Vagina (tissue), 2 donors: Measurements from ENCODE around the gene ZFP57. TPM values are rescaled to one million over a fixed set of nuclear protein-coding genes. Genes with fewer than 3 reads are reported as not detected.

ENCODE experiments used
- DNase-seq, 2 donors: peaks; one replicate each; pipeline ENCODE4 v3.0.0-alpha.2; 2017; ENCODE audit errors: extremely low spot score in 2 of 2
- H3K27ac ChIP-seq: fragments of 200-600 bp; sonication (generic); one replicate; pipeline ENCODE4 v1.5.1; 2019
- H3K27me3 ChIP-seq: fragments of 200-600 bp; sonication (generic); one replicate; pipeline ENCODE4 v1.5.1; 2019
- H3K36me3 ChIP-seq, 2 donors: fragments of 200-600 bp; sonication (generic); one replicate each; pipeline ENCODE4 v1.5.1; 2017 to 2019
- H3K4me1 ChIP-seq: fragments of 200-600 bp; sonication (generic); one replicate; pipeline ENCODE4 v1.5.1; 2019
- H3K4me3 ChIP-seq, 2 donors: fragments of 200-600 bp; sonication (generic); 1 replicate in 1 of 2; 2 replicates in 1 of 2; pipeline ENCODE4 v1.5.1; 2016 to 2019
- H3K9me3 ChIP-seq: fragments of 200-600 bp; sonication (generic); one replicate; pipeline ENCODE4 v1.5.1; 2019
- POLR2A ChIP-seq, 2 donors: fragments of 450-650 bp; IDR thresholded peaks; one replicate each; pipeline ENCODE4 v1.6.1; 2017; ENCODE audit warnings: antibody characterized with exemption in 2 of 2, mild to moderate bottlenecking in 2 of 2, moderate library complexity in 2 of 2
- POLR2AphosphoS5 ChIP-seq, 2 donors: sonication (generic); formaldehyde crosslinking; IDR thresholded peaks; one replicate each; pipeline ENCODE4 v1.9.0; 2017; ENCODE audit warnings: antibody characterized with exemption in 2 of 2, mild to moderate bottlenecking in 2 of 2, low read depth in 1 of 2; ENCODE audit not compliant: insufficient read depth in 1 of 2
- intact Hi-C: fragments of 100-400 bp; cut with DNase I; formaldehyde crosslinking; loops from one replicate; pipeline ENCODE4 v1.15.1; 2023
- total RNA-seq: library from RNA; depleted of rRNA; stranded (reverse); fragments of >200 nt; gene quantifications from one replicate; pipeline ENCODE4 v1.2.3, GENCODE V29; 2016
- TF ChIP-seq, protein P1 (sequence below), 3 experiments: fragments of 450-650 bp in 2 of 3; fragments of 200-600 bp in 1 of 3; sonication (generic) in 1 of 3; IDR thresholded peaks; one replicate each; pipeline ENCODE4 v1.5.1; 2017 to 2019; ENCODE audit warnings: antibody characterized with exemption in 3 of 3, mild to moderate bottlenecking in 2 of 3, moderate library complexity in 2 of 3

ZFP57 gene
- total RNA-seq, 1 donor from 2014 or later: 3.7 TPM

DNA sequence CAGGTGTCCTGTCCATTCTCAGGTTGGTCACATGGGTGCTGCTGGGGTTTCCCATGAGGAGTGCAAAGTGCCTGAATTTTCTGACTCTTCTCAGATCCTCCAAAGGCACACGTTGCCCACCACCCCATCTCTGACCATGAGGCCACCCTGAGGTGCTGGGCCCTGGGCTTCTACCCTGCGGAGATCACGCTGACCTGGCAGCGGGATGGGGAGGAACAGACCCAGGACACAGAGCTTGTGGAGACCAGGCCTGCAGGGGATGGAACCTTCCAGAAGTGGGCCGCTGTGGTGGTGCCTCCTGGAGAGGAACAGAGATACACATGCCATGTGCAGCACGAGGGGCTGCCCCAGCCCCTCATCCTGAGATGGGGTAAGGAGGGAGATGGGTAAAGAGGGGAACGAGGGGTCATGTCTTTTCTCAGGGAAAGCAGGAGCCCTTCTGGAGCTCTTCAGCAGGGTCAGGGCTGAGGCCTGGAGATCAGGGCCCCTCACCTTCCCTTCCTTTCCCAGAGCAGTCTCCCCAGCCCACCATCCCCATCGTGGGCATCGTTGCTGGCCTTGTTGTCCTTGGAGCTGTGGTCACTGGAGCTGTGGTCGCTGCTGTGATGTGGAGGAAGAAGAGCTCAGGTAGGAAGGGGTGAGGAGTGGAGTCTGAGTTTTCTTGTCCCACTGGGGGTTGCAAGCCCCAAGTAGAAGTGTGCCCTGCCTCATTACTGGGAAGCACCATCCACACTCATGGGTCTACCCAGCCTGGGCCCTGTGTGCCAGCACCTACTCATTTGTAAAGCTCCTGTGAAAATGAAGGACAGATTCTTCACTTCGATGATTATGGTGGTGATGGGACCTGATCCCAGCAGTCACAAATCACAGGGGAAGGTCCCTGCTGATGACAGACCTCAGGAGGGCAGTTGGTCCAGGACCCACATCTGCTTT is 44.3 kb upstream of the ZFP57 start:
- DNase-seq: peak in 1 of 2 donors; percentile 77
- TF ChIP-seq POLR2A (IDR thresholded peaks at IDR 0.05) (no peak), POLR2AphosphoS5 (IDR thresholded peaks at IDR 0.05; ENCODE audit: insufficient read depth in 1 of 2, low read depth in 1 of 2) (no peak)
- TF ChIP-seq, protein P1, sequence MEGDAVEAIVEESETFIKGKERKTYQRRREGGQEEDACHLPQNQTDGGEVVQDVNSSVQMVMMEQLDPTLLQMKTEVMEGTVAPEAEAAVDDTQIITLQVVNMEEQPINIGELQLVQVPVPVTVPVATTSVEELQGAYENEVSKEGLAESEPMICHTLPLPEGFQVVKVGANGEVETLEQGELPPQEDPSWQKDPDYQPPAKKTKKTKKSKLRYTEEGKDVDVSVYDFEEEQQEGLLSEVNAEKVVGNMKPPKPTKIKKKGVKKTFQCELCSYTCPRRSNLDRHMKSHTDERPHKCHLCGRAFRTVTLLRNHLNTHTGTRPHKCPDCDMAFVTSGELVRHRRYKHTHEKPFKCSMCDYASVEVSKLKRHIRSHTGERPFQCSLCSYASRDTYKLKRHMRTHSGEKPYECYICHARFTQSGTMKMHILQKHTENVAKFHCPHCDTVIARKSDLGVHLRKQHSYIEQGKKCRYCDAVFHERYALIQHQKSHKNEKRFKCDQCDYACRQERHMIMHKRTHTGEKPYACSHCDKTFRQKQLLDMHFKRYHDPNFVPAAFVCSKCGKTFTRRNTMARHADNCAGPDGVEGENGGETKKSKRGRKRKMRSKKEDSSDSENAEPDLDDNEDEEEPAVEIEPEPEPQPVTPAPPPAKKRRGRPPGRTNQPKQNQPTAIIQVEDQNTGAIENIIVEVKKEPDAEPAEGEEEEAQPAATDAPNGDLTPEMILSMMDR (IDR thresholded peaks at IDR 0.05): no peak
- Histone ChIP-seq H3K9me3 (no peaks in the 10 kb centered on the region), H3K36me3 (peaks cover 0 to 17% of the 10 kb centered on the region in 2 donors), H3K27ac (no peak overlapping the region), H3K4me1 (peaks cover 20% of the 10 kb centered on the region), H3K27me3 (no peaks in the 10 kb centered on the region), H3K4me3 (peak overlapping the region; percentile 63 to 97)
- intact Hi-C loops: no loop called here

DNA sequence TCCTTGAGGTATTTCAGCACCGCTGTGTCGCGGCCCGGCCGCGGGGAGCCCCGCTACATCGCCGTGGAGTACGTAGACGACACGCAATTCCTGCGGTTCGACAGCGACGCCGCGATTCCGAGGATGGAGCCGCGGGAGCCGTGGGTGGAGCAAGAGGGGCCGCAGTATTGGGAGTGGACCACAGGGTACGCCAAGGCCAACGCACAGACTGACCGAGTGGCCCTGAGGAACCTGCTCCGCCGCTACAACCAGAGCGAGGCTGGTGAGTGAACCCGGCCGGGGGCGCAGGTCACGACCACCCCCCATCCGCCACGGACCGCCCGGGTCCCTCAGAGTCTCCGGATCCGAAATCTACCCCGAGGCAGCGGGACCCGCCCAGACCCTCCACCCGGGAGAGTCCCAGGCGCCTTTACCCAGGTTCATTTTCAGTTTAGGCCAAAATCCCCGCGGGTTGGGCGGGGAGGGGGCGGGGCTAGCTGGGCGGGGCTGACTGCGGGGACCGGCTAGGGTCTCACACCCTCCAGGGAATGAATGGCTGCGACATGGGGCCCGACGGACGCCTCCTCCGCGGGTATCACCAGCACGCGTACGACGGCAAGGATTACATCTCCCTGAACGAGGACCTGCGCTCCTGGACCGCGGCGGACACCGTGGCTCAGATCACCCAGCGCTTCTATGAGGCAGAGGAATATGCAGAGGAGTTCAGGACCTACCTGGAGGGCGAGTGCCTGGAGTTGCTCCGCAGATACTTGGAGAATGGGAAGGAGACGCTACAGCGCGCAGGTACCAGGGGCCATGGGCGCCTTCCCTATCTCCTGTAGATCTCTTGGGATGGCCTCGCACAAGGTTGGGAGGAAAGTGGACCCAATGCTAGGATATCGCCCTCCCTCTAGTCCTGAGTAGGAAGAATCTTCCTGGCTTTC is 43.0 kb upstream of the ZFP57 start:
- H3K4me3 ChIP-seq: peak overlapping the region; percentile 63 to 97
- no peaks in the 10 kb centered on the region for H3K9me3 ChIP-seq
- TF ChIP-seq, protein P1 (IDR thresholded peaks at IDR 0.05): no peak
- TF ChIP-seq POLR2AphosphoS5 (IDR thresholded peaks at IDR 0.05; ENCODE audit: insufficient read depth in 1 of 2, low read depth in 1 of 2) (peak in 1 of 2 donors; percentile 83), POLR2A (IDR thresholded peaks at IDR 0.05) (no peak)
- H3K4me1 ChIP-seq: peaks cover 20% of the 10 kb centered on the region
- no peak for DNase-seq
- H3K27ac ChIP-seq: peak overlapping the region; percentile 97
- H3K27me3 ChIP-seq: no peaks in the 10 kb centered on the region
- intact Hi-C loops: no loop called here
- peaks cover 0 to 17% of the 10 kb centered on the region in 2 donors for H3K36me3 ChIP-seq

DNA sequence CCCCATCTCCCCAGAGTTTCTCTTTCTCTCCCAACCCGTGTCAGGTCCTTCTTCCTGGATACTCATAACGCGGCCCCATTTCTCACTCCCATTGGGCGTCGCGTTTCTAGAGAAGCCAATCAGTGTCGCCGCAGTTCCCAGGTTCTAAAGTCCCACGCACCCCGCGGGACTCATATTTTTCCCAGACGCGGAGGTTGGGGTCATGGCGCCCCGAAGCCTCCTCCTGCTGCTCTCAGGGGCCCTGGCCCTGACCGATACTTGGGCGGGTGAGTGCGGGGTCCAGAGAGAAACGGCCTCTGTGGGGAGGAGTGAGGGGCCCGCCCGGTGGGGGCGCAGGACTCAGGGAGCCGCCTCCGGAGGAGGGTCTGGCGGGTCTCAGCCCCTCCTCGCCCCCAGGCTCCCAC is 42.3 kb upstream of the ZFP57 start, which contains the start of gene HLA-F:
HLA-F (plus strand) TSS at position 173 of the 404 bp plus-strand sequence; CDS start at position 203, 30 bp downstream.
- Histone ChIP-seq H3K9me3 (no peaks in the 10 kb centered on the region), H3K4me1 (peaks cover 20% of the 10 kb centered on the region), H3K27me3 (no peaks in the 10 kb centered on the region), H3K4me3 (peak within 1 kb of the TSS; percentile 63 to 97), H3K36me3 (peaks cover 0 to 17% of the 10 kb centered on the region in 2 donors), H3K27ac (peak within 1 kb of the TSS; percentile 97)
- DNase-seq: peak in 1 of 2 donors; percentile 96
- TF ChIP-seq POLR2A (IDR thresholded peaks at IDR 0.05) (peak in 1 of 2 donors; percentile 86), POLR2AphosphoS5 (IDR thresholded peaks at IDR 0.05; ENCODE audit: insufficient read depth in 1 of 2, low read depth in 1 of 2) (peak; percentile 74 to 97)
- TF ChIP-seq, protein P1 (IDR thresholded peaks at IDR 0.05): no peak
- intact Hi-C loops: no loop called here

DNA sequence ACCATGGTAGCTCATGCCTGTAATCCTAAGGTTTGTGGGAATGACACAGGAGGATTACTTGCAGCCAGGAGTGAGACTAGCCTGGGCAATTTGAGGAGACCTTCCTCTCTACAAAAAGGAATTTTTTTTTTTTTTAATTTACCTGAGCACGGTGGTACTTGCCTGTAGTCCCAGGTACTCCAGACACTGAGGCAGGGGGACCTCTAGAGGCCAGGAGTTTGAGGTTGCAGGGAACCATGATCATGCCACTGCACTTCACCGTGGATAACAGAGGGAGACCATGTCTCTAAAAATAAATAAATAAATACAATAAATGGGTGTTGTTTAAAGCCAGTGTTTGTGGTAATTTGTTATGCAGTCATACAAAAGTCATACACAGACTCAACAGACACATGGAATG is 39.9 kb upstream of the ZFP57 start:
- Histone ChIP-seq H3K27me3 (no peaks in the 10 kb centered on the region), H3K4me1 (peaks cover 17% of the 10 kb centered on the region), H3K27ac (no peak overlapping the region), H3K36me3 (peaks cover 0 to 5% of the 10 kb centered on the region in 2 donors), H3K4me3 (no peak overlapping the region), H3K9me3 (no peaks in the 10 kb centered on the region)
- intact Hi-C loops: no loop called here
- TF ChIP-seq POLR2AphosphoS5 (IDR thresholded peaks at IDR 0.05; ENCODE audit: insufficient read depth in 1 of 2, low read depth in 1 of 2) (no peak), POLR2A (IDR thresholded peaks at IDR 0.05) (no peak)
- TF ChIP-seq, protein P1 (IDR thresholded peaks at IDR 0.05): no peak
- no peak for DNase-seq
